ENCODE data around the gene MLF2. TPM values are rescaled to one million over a fixed set of nuclear protein-coding genes. Genes with fewer than 3 reads are reported as not detected.

MLF2 gene
- total and polyA plus RNA-seq, 11 donors = 126 to 231 (median 152) TPM

DNA sequence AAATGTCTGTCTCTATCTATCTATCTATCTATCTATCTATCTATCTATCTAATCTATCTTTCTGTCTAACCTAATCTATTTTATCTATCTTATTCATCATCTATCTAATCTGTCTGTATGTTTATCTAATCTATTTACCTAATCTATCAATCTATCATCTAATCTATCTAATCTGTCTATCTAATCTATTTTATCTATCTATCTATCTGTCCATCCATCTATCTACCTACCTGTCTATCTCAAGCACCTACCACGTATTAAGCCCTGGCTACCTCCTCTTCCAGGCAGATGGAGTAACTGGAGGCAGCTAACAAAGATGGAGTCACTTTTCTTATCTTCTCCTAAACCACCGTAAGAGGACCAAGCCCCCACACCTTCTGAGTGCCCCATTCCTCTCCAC, 42.1 kb upstream of the MLF2 start:
- intact Hi-C loops (cut with DNase I) = no loop called here

DNA sequence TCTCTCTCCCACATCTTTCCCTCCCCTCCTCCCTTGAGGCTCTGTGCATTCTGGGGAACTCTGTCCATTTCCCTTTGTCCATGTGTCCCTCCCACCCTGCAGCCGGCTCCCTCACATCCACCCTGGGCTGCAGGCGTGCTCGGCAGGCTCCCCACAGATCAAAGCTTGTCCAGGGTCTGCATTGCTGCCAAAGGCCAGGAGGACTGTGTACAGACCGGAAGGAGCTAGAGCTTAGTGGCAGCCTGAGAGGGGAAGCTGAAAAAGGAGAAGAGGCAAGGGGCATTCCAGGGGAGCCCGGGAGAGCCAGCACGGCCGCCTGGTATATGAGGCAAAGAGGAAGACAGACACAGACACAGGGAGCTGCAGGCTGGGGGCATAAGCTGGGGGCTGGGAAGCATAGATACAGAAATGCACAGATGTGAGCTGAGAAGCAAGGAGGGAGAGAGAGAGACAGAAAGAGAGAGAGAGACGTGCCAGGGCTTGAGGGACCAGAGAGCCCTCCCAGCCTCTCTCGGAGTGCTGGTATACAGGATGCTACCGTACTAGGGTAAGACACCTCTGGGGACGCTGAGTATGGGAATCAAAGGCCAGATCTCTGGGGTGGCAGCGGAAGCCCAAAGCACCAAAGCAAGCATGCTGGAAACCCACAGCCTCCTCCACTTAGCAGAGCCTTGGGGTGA, 39.7 kb upstream of the MLF2 start:
- no peak for TF ChIP-seq POLR2A (IDR thresholded peaks at IDR 0.05)
- TF ChIP-seq, protein P1, sequence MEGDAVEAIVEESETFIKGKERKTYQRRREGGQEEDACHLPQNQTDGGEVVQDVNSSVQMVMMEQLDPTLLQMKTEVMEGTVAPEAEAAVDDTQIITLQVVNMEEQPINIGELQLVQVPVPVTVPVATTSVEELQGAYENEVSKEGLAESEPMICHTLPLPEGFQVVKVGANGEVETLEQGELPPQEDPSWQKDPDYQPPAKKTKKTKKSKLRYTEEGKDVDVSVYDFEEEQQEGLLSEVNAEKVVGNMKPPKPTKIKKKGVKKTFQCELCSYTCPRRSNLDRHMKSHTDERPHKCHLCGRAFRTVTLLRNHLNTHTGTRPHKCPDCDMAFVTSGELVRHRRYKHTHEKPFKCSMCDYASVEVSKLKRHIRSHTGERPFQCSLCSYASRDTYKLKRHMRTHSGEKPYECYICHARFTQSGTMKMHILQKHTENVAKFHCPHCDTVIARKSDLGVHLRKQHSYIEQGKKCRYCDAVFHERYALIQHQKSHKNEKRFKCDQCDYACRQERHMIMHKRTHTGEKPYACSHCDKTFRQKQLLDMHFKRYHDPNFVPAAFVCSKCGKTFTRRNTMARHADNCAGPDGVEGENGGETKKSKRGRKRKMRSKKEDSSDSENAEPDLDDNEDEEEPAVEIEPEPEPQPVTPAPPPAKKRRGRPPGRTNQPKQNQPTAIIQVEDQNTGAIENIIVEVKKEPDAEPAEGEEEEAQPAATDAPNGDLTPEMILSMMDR (IDR thresholded peaks at IDR 0.05) = no peak
- ATAC-seq (peak; percentile 27 to 81 (median 67)), DNase-seq (peak in 3 of 5 donors; percentile 42 to 61 (median 44))
- intact Hi-C loops (cut with DNase I) = no loop called here
- Histone ChIP-seq H3K4me1 (peaks cover 0 to 32% (median 0%) of the 10 kb centered on the region in 12 donors), H3K27me3 (peaks cover 0 to 4% (median 0%) of the 10 kb centered on the region in 9 donors), H3K9me3 (no peaks in the 10 kb centered on the region), H3K36me3 (peaks cover 0 to 22% (median 0%) of the 10 kb centered on the region in 9 donors), H3K4me3 (peak overlapping the region in 5 of 12 donors; percentile 14 to 65 (median 22)), H3K27ac (peak overlapping the region in 1 of 12 donors; percentile 95)
- 26 to 39% (median 33%) methylated on average over 12 of the region's 12 CpGs for WGBS, 4 donors

More for the DNA sequence above, 42.1 kb upstream of the MLF2 start:
- peaks cover 0 to 4% (median 0%) of the 10 kb centered on the region in 9 donors for H3K27me3 ChIP-seq
- TF ChIP-seq, protein P1 (IDR thresholded peaks at IDR 0.05) = no peak
- TF ChIP-seq POLR2A (IDR thresholded peaks at IDR 0.05) = no peak
- WGBS, 4 donors = 67 to 71% (median 69%) methylated on average over 2 of the region's 2 CpGs
- DNase-seq (no peak), ATAC-seq (no peak)
- peaks cover 0 to 20% (median 0%) of the 10 kb centered on the region in 12 donors for H3K4me1 ChIP-seq
- H3K27ac ChIP-seq = no peak overlapping the region
- H3K9me3 ChIP-seq = no peaks in the 10 kb centered on the region
- peaks cover 0 to 30% (median 0%) of the 10 kb centered on the region in 9 donors for H3K36me3 ChIP-seq
- no peak overlapping the region for H3K4me3 ChIP-seq

DNA sequence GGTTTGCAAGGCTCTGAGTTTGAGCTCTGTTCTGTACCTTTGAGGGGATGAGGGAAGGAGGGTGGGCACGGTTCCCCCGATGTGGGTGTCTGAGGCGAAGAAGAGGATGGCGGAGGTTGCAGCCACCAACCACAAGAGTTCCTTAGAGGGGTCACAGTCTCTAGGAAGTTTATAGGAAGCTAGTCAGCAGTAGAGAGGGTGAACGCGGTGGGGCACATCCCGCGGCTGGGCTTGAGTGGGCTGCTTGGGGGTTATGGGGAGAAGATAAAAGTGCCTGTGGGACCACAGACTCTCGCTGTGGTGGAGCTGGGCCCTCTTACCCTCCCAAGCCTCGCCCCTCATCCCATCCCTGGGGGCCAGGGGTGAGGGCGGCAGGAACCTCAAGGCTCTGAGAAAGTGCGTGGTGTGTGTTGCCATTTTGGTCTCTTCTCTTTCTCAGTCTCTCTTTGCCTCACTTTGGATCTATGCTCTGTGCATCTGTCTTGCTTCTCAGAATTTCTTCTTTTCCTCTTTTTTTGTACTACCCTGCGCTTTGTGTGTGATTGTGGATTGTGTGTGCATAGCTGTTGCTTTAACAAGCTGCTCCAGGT, 39.1 kb upstream of the MLF2 start:
- TF ChIP-seq, protein P1 (IDR thresholded peaks at IDR 0.05) = no peak
- no peak for TF ChIP-seq POLR2A (IDR thresholded peaks at IDR 0.05)
- Histone ChIP-seq H3K4me3 (peak overlapping the region in 6 of 12 donors; percentile 14 to 65 (median 20)), H3K27ac (peak overlapping the region in 3 of 12 donors; percentile 19 to 95 (median 37)), H3K9me3 (no peaks in the 10 kb centered on the region), H3K36me3 (peaks cover 0 to 21% (median 0%) of the 10 kb centered on the region in 9 donors), H3K27me3 (peaks cover 0 to 4% (median 0%) of the 10 kb centered on the region in 9 donors), H3K4me1 (peaks cover 0 to 38% (median 0%) of the 10 kb centered on the region in 12 donors)
- DNase-seq (no peak), ATAC-seq (no peak)
- WGBS, 4 donors = 78 to 88% (median 83%) methylated on average over 13 of the region's 13 CpGs
- intact Hi-C loops (cut with DNase I) = no loop called here

DNA sequence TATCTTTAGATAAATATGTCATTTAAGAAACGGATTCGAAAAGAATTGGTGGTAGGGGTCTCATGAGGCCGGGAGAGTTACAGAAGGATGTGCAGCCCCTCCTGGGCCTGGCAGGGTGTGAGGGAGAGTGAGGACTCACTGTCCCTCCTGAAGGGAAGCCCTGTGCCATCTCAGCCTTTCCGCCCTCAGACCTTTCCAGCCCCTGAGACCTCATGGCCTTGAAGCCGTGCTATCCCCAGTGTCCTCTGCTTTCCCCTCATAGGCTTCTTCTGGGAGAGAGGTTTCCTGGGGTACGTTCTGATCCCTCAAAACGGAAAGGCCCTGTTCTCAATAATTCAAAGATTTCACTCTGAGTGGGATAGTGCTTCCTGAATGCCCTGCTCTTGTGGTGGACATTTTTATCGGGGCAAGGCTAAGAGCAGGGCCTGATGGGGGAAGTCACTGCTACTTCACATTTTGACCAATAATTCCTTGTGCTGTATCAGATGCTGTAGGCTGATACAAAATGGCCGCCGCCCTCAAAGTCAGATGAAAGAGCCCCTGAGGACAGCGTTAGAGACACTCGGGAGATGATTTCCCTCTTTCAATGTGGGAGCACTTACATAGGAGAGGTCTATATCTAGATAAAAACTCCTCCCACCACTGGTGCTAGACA, 37.7 kb upstream of the MLF2 start:
- peaks cover 0 to 4% (median 0%) of the 10 kb centered on the region in 9 donors for H3K27me3 ChIP-seq
- H3K4me1 ChIP-seq = peaks cover 0 to 48% (median 0%) of the 10 kb centered on the region in 12 donors
- TF ChIP-seq, protein P1 (IDR thresholded peaks at IDR 0.05) = no peak
- TF ChIP-seq POLR2A (IDR thresholded peaks at IDR 0.05) = no peak
- peak overlapping the region in 5 of 12 donors; percentile 40 to 65 (median 50) for H3K4me3 ChIP-seq
- intact Hi-C loops (cut with DNase I) = no loop called here
- WGBS, 4 donors = 88 to 93% (median 90%) methylated on average over 12 of the region's 12 CpGs
- ATAC-seq (no peak), DNase-seq (no peak)
- peaks cover 0 to 7% (median 0%) of the 10 kb centered on the region in 9 donors for H3K36me3 ChIP-seq
- H3K9me3 ChIP-seq = no peaks in the 10 kb centered on the region
- H3K27ac ChIP-seq = peak overlapping the region in 1 of 12 donors; percentile 95
